Measurements from ENCODE around the gene PNPLA7. TPM values are rescaled to one million over a fixed set of nuclear protein-coding genes. Genes with fewer than 3 reads are reported as not detected.
"Not testable (repeated sequence)": the region's sequence is repeated elsewhere in the genome, so short reads cannot be mapped to it uniquely, and the experiment has no call there.

Gene PNPLA7
- total RNA-seq, 1 donor from 2014 or later = 9.8 TPM

GRCh38 chr9:137521405-137521985 lies 28.7 kb downstream of the PNPLA7 start:
- intact Hi-C loops (cut with DNase I) = loop anchor here (10.0 kb wide), 2 partner anchors 97 to 227 kb away; partner anchors contain the start of genes EXD3 and NOXA1
- ATAC-seq (no peak), DNase-seq (ENCODE audit: missing footprints) (peak; percentile 72)

GRCh38 chr9:137520614-137521404 lies 29.4 kb downstream of the PNPLA7 start:
- peak; percentile 30 for DNase-seq (ENCODE audit: missing footprints)
- ATAC-seq = no peak
- intact Hi-C loops (cut with DNase I) = loop anchor here (10.0 kb wide), 2 partner anchors 96 to 226 kb away; partner anchors contain the start of genes EXD3 and NOXA1

DNA sequence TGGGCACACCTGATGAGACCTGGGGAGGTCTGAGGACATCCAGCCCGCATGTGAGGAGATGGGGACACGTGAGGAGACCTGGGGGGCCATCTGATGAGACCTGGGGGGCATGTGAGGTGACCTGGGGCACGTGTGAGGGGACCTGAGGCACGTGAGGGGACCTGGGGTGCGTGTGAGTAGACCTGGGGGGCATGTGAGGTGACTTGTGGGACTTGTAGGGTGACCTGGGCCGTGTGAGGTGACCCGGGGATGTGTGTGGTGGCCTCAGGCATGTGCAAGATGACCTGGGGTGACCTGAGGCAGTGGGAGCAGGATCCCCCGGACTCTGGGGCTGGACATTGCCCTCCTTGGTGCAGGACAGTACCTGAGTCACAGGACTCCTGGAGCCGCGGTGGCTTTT lies 30.6 kb downstream of the PNPLA7 start:
- intact Hi-C loops (cut with DNase I) = no loop called here

GRCh38 chr9:137518661-137519459 lies 31.3 kb downstream of the PNPLA7 start:
- ATAC-seq; DNase-seq (ENCODE audit: missing footprints); intact Hi-C loops (cut with DNase I): not testable (repeated sequence)

More for the DNA sequence above, 30.6 kb downstream of the PNPLA7 start:
- DNase-seq (ENCODE audit: missing footprints) (peak; percentile 53), ATAC-seq (no peak)

DNA sequence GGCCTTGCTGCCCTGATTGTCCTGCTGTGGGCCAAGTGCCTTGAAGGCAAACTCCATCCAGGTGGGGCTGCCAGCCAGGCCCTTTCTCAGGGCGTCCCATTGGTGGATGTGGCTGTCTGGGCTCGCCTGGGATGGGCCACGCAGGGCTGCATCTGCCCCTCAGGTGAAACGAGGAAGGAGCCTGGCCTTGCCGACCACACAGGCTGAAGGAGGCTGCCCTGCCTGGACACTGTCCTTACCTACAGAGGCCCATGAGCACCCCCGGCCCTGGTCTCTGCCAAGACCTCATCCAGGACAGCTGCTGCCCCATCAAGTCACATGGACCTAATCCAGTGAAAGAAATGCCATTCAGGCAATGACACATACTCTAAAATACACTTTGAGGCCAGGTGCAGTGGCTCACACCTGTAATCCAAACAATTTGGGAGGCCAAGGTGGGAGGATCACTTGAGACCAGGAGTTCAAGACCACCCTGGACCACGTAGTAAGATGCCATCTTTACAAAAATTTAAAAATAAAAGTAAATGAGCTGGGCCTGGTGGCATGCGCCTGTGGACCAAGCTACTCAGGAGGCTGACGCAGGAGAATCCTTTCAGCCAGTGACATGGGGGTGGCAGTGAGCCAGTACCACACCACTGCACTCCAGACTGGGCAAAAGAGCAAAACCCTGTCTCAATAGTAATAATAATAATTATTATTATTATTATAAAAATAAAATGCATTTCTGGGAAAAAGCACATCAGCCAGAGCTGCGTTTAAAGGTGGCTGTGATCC lies 33.9 kb downstream of the PNPLA7 start:
- intact Hi-C loops (cut with DNase I) = no loop called here
- DNase-seq (ENCODE audit: missing footprints) (peak; percentile 11), ATAC-seq (no peak)

DNA sequence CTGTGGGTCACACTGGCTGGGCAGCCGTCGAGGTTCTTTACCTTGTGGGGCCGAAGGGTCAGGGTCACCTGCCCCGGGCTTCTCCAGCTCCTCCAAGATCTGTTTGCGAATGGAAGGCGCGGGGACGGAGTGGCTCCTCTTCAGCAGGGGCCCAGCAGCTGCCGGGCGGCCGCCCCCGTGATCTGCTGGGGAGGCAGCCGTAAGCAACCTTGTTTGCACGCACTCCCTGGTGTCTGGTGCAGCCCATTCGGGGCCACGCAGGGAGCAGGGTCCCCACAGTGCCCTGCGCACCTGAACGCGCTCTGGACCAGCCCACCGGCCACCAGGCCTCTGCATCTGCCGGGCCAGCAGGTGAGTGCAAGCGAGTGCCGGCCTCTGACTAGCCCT lies 34.9 kb downstream of the PNPLA7 start:
- intact Hi-C loops (cut with DNase I) = no loop called here
- peak; percentile 31 for DNase-seq (ENCODE audit: missing footprints)
- ATAC-seq = no peak

- ATAC-seq (no peak), DNase-seq (ENCODE audit: missing footprints) (no peak)
- intact Hi-C loops (cut with DNase I) = no loop called here
Measured at GRCh38 chr9:137514691-137515337, 35.4 kb downstream of the PNPLA7 start.

DNA sequence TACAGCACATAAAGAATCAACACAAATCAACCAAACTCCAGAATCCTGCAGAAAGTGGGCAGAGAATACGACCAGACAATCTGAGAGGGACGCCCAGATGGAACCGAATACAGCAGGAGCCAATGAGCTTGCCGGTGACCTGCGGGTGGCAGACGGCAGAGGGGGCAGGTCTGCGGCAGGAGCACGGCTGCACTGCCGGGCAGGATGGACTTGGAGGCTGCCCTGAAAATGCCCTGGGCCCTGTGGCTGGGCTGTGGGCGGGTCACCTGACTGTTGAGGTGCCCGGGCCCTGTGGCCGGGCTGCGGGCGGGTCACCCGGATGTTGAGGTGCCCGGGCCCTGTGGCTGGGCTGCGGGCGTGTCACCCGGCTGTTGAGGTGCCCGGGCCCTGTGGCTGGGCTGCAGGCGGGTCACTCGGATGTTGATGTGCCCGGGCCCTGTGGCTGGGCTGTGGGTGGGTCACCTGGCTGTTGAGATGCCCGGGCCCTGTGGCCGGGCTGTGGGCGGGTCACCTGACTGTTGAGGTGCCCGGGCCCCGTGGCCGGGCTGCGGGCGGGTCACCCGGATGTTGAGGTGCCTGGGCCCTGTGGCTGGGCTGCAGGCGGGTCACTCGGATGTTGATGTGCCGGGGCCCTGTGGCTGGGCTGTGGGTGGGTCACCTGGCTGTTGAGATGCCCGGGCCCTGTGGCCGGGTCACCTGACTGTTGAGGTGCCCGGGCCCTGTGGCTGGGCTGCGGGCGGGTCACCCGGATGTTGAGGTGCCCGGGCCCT lies 36.2 kb downstream of the PNPLA7 start:
- intact Hi-C loops (cut with DNase I); DNase-seq (ENCODE audit: missing footprints); ATAC-seq: not testable (repeated sequence)

GRCh38 chr9:137513136-137513535 lies 37.1 kb downstream of the PNPLA7 start:
- ATAC-seq; DNase-seq (ENCODE audit: missing footprints); intact Hi-C loops (cut with DNase I): not testable (repeated sequence)

- intact Hi-C loops (cut with DNase I) = no loop called here
- DNase-seq (ENCODE audit: missing footprints) = no peak
- ATAC-seq = no peak
Measured at GRCh38 chr9:137511758-137512463, 38.3 kb downstream of the PNPLA7 start.

DNA sequence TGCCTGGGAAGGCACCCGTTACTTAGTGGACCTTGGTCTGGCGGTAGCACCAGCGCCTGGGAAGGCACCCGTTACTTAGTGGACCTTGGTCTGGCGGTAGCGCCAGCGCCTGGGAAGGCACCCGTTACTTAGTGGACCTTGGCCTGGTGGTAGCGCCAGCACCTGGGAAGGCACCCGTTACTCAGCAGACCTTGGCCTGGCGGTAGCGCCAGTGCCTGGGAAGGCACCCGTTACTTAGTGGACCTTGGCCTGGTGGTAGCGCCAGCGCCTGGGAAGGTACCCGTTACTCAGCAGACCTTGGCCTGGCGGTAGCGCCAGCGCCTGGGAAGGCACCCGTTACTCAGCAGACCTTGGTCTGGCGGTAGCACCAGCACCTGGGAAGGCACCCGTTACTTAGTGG lies 39.1 kb downstream of the PNPLA7 start:
- intact Hi-C loops (cut with DNase I); ATAC-seq; DNase-seq (ENCODE audit: missing footprints): not testable (repeated sequence)

DNA sequence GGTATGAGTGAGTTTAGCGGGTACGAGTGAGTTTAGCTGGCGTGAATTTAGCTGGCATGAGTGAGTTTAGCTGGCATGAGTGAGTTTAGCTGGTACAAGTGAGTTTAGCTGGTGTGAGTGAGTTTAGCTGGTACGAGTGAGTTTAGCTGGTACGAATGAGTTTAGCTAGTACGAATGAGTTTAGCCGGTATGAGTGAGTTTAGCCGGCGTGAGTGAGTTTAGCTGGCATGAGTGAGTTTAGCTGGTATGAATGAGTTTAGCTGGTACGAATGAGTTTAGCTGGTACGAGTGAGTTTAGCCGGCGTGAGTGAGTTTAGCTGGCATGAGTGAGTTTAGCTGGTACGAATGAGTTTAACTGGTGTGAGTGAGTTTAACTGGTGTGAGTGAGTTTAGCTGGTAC lies 41.0 kb downstream of the PNPLA7 start:
- ATAC-seq = no peak
- intact Hi-C loops (cut with DNase I) = no loop called here

GRCh38 chr9:137506702-137507171 lies 43.5 kb downstream of the PNPLA7 start:
- intact Hi-C loops (cut with DNase I) = no loop called here
- no peak for DNase-seq (ENCODE audit: missing footprints)
- ATAC-seq = no peak

More for the DNA sequence above, 41.0 kb downstream of the PNPLA7 start:
- no peak for DNase-seq (ENCODE audit: missing footprints)

DNA sequence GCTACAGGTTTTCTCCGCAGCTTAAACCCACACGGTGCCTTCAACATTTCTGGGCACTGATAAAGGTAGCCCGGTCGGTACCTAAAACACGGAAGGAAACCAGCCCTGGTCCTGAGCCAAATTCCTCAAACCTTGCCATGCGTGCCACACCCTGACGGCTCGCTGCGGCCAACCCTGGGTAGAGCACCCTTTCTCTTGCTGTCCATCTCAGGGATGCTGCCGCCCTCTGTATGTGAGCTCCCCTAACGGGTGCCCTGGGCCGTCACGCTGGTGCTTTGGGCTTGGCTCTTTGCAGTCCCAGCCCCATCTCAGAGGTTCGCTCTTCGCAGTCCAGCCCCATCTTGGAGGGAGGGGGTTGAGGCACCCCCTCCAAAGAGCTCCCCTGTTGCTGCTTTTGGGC lies 43.9 kb downstream of the PNPLA7 start:
- ATAC-seq = no peak
- DNase-seq (ENCODE audit: missing footprints) = no peak

DNA sequence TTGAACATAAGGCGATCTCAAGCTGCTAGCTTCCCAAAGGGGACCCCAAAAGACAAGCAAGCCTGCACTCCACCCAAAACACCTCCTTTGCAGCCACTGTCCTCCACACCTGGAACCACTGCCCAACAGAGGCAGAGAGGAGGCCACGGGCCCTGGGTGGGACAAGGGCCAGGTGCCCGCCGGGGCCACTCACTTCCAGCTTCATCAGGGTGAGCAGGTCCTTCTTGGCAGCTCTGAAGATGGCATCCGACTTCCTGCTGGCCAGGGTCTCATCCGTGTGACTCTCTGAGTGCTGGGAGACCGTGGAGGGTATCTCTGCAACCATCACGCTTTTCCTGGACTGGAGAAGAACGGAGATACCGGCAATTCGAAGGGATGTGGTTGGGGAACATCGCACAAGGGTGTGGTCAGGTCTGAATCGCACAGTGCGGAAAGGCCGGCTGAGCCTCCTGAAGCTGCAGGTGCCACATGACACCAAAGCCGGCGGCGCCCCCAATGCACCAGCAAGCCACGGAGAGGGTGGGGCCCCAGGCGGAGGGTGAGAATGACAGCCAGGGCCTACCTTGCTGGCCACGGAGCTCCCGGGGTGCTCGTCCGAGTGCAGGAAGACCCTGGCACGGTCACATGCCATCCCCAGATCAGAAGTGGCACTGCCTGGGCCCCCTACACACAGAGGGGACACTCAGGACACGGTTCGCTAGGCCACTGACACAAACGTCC lies 44.6 kb downstream of the PNPLA7 start:
- ATAC-seq (no peak), DNase-seq (ENCODE audit: missing footprints) (no peak)
- intact Hi-C loops (cut with DNase I) = no loop called here

More for the DNA sequence above, 43.9 kb downstream of the PNPLA7 start:
- intact Hi-C loops (cut with DNase I) = no loop called here

DNA sequence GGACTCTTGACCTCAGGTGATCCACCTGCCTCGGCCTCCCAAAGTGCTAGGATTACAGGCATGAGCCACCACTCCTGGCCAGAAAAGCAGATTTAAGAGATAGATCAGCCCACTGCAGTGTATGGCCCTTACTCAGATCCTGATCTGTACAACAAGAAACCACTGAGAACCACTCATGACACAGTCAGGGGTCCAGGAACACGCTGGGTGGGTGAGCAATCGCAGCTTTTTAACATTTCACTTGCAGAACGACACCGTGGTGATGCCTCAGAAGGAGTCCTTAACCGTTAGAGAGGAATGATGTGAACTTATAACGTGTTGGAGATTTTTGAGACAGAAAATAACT lies 45.8 kb downstream of the PNPLA7 start:
- intact Hi-C loops (cut with DNase I) = no loop called here
- ATAC-seq (no peak), DNase-seq (ENCODE audit: missing footprints) (no peak)
